ENCODE data around the gene NAB1.

NAB1 gene

DNA sequence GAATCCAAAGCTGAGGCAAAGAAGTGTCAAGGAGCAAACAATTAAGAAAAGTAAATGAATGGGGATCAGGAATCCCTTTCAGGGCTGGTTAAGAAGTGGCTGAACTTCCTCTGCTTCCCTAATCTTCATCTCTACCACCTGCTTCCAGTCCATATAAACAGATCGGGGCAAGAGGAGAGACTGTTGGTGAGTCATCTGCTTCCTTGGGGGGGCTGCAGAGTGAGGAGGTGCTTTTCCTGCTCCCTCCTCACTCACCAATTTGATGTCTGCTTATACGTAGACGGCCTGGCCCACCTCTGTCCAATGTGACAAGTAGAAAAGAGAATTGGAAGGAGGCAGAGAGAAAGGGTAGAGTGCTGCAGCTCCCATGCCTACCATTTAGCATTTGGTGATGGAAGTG lies 68.4 kb downstream of the NAB1 start:
- no peak for DNase-seq

DNA sequence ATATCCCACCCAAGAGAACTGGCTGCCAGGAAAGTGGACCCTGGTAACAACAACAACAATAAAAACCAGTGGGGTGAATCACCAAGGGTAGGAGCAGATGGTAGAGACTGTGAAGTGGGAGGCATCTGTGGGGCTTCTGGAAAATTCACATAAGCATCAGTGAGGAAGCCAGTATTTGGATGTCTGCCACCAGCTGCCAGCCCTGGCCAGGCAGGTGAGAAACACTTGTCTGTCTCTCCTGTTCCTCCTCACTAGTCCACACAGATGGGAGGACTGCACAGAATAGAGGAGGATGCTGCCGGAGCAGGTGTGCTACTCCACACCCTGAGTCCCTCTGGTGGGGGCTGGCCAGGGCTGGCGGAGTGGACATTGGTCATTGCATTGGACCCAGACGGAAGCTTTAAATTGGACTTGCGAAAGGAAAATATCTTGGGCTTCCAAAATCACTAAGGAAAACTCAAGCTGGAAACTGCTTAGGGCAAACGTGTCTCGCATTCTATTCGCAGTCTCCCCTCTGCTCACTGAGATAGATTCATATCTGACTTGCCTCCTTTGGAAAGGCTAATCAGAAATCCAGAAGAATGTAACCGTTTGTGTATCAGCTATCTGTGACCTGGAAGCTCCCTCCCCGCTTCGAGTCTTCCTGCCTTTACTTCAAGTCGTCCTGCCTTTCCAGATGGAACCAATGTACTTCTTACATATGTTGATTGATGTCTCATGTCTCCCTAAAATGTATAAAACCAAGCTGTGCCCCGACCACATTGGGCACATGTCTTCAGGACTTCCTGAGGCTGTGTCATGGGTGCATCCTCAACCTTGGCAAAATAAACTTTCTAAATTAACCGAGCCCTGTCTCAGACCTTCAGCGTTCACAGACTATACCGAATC lies 69.1 kb downstream of the NAB1 start:
- DNase-seq: no peak

DNA sequence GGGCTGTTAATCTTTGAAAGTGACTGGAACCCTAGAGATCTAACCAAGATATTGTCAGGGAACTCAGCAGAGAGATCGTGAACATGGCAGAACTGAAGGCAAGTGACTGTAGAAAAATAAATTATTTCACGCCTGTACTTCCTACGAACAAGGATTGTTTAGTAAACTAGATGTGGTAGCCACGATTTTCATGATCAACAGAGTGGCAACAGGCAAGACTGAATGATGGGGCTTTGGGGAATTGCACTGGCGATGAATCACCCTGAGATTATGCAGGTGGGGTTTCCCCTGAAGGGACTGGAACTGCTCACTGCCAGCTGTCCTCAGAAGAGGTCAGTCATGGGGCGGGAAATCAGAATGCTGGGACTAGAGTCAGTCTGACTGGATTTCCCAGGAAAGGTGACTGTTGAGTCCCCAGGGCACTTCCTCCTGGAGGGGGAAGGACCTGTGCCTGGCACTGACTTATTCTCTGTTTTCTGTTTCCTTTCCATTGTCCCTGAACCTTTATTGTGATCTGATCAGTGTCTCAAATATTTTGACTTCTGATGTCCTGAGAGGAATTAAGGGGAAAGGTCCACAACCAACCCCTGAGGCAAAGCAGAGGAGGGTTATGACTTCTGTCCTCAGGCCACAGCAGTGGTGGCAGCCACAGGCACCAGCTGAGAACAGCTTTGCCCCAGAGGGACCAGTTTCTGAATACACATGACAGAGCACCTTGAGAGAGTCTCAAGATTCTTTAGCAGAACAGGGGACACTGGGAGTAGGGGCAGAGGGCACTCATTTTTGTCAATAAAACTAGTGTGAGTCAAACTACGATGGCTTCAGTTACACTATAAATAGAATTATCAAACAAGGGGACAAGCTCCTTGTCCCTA lies 70.0 kb downstream of the NAB1 start:
- DNase-seq: peak; percentile 75

DNA sequence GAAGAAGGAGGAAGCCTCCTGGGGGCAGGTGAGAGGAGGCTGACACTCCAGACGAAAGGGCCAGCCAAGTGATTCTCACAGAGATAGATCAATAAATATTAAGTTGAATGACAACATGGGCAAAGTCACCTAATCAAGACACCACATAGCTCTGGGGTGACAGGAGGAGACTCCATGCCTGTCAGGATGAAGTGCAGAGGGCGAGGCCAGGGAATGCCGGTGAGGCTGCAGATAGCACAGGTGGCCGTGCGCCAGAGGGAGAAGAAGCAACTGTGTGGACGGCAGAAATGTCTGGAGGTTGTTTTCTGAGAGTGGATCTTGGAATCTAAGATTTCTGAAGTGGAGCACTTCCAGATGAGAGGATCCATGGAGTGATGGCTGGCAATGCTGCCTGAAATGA lies 71.4 kb downstream of the NAB1 start:
- no peak for DNase-seq

DNA sequence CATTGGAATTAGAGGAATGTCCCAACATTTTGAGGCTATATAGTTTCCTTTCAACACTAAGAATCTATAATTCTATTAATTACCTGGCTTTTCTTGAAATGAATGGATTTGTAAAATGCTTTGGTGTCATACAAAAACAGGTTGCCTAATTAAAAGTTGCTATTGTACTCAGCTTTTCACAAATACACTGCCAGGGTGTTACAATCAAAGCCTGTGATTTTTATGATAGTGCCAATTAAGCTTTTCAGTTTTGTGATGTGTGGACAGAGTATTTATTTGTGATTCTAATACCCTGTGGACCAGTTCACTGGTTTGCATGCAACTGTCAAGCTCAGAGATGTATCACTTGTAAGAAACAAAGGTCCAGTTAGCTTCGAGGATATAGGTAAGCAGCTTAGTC lies 71.8 kb downstream of the NAB1 start:
- DNase-seq: no peak

DNA sequence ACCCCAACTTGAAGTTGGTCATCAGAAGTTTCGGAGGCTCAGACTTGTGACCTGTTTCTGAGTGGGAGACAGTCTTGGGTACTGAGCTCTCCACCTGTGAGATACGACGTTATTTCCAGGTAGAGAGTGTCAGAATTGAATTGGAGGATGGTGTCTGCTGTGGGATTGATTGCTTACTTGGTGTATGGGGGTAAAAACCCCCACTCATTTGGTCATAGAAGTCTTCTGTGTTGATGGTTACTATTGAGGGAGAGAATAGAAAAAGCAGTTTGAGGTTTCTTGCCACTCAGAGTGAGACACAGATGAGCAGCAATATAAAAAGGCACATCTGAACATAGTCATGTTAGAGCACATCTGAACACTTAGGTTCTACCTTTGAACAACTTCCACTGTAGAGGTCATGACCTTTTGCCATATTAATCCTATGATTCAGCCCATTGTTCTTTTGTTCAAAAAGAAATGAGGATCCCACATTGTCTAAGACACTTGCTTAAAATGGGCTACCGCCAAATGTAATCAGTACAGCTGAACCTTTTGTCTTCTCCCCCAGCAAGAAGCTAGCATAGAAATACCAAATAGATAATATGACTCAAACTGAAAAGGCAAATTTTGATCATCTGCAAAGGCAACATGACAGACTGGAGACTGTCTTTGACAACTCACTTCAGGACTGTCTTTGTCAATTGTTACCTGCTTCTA lies 73.3 kb downstream of the NAB1 start:
- no peak for DNase-seq

DNA sequence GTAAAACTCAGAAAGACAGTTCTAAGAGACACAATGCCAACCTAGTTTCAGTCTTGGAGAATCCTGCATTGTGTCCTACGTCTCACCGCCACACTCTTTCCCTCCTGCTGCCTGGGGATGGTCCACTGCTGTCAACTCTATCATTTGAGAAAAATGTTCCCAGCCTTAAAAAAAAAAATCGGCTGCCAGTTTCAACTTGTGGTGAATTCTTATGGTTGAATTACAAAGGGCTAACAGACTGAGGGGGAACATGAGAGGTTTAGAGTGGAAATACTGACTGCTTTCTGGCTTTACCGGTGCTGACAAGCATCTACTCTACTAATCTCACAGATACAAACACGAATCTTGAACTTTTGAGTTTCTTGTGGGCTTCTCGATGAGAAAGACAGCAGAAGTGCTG lies 74.0 kb downstream of the NAB1 start:
- DNase-seq: no peak

DNA sequence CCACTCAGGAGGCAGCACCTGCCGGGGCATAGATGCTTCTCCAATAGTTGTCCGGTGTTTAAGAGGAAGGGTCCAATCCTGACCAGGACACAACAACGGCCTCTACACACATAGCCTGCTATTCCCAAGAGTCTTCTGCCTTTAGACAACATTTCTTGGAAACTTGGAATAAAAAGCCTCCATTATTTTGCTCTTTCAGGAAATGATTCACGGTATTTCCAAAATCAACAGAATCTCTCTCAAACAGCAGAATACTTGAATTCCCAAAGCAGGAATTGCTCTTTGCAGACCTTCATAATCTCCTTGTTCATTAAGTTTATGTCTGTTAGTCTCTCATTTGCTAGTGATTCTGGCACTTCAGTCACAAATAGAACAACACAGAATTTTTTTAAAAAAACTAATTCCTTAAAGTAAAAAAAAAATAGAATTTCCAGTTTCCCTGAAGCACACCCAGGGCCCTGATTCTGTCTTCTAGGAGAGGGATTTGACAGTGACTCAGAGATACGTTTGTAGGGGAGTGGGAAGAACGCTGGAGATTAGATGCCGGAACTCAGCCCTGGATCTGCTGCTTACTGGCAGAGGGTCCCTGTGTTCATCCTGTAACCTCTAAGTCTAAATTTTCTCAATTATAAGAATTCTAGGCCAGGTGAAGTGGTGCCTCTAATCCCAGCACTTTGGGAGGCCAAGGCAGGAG lies 74.7 kb downstream of the NAB1 start:
- peak; percentile 25 for DNase-seq

DNA sequence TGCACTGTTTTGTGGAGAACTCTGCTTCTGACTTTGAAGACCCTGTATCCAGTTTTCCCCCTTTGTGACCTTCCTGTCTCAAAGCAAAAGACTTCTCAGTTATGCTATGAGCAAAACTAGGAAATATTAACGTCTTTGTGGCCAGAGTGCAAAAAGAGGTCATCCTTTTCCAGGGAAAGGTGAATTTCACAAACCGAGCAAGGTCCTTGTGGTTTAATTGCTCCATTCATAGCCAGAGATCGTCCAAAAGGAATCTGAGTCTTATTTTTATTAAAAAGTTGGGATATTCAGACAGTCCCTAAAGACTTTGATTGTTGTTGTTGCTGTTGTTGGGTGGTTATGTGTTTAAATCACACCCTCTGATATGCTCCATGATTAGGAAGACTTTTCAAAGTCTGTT lies 77.4 kb downstream of the NAB1 start:
- DNase-seq: no peak

DNA sequence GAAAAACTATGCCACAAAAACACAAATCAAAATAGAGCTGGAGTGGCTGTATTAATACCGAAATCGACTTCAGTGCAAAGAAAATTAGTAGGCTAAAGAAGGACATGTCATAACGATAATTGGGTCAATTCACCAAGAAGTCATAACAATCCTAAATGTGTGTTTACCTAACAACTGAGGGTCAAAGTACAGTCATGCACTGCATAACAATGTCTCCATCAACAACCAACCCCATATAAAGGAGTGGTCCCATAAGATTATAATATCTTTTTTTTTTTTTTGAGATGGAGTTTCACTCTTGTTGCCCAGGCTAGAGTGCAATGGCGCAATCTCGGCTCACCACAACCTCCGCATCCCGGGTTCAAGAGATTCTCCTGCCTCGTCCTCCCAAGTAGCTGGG lies 87.5 kb downstream of the NAB1 start:
- DNase-seq: no peak

DNA sequence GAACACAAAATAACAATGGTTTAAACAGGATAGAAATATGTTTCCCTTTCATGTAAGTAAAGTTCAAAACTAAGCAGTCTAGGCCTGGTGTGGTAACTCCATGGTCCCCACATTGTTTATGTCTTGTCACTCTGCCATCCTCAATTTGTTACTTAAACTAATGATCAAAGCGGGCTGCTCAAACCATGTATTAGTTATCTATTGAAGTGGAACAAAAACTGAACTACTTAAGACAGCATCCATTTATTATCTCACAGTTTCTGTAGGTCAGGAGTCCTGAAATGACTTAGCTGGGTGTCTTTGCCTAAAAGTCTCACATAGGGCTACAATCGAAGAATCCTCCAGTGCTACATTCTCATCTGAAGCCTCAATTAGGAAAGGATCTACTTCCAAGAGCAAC lies 91.6 kb downstream of the NAB1 start:
- DNase-seq: no peak

All from fibroblast of upper back skin (primary cell).